AG09309 (cell line): ENCODE measurements around the gene SCAND1.
"Not testable (repeated sequence)": the region's sequence is repeated elsewhere in the genome, so short reads cannot be mapped to it uniquely, and the experiment has no call there.

Source experiments
- DNase-seq: peaks from one replicate; pipeline ENCODE4 v3.0.0-alpha.2; 2010; ENCODE audit warnings: low read depth
- H3K4me3 ChIP-seq: 2 replicates; pipeline ENCODE4 v1.5.1; 2011; ENCODE audit warnings: mild to moderate bottlenecking, low read depth, low read length, moderate library complexity; ENCODE audit not compliant: control insufficient read depth
- CTCF ChIP-seq: IDR thresholded peaks from 2 replicates; pipeline ENCODE4 v1.5.1; 2011; ENCODE audit warnings: mild to moderate bottlenecking, low read depth, low read length, inconsistent platforms; ENCODE audit not compliant: insufficient read depth, control insufficient read depth; ENCODE audit errors: missing control alignments

Gene SCAND1

GRCh38 chr20:35952480-35953386 is 1.6 kb downstream of the SCAND1 start:
- no peak for TF ChIP-seq CTCF
- peak overlapping the region; percentile 91 for H3K4me3 ChIP-seq
- DNase-seq = no peak

GRCh38 chr20:35952080-35952479 is 2.2 kb downstream of the SCAND1 start:
- H3K4me3 ChIP-seq, DNase-seq: not testable (repeated sequence)

- no peak for DNase-seq
- TF ChIP-seq CTCF = no peak
Observed at GRCh38 chr20:35950093-35950492, 4.2 kb downstream of the SCAND1 start.

GRCh38 chr20:35947907-35948306 is 6.4 kb downstream of the SCAND1 start:
- H3K4me3 ChIP-seq = no peak overlapping the region
- DNase-seq = no peak
- TF ChIP-seq CTCF = no peak

More at GRCh38 chr20:35950093-35950492, 4.2 kb downstream of the SCAND1 start:
- no peak overlapping the region for H3K4me3 ChIP-seq

- H3K4me3 ChIP-seq = no peak overlapping the region
- no peak for DNase-seq
- TF ChIP-seq CTCF = peak; percentile 52
Observed at GRCh38 chr20:35947489-35947888, 6.8 kb downstream of the SCAND1 start.

- TF ChIP-seq CTCF = no peak
- no peak overlapping the region for H3K4me3 ChIP-seq
- DNase-seq = no peak
Observed at GRCh38 chr20:35942243-35942642, 12.1 kb downstream of the SCAND1 start.

- no peak overlapping the region for H3K4me3 ChIP-seq
- TF ChIP-seq CTCF = no peak
- DNase-seq = no peak
Observed at GRCh38 chr20:35941620-35942019, 12.7 kb downstream of the SCAND1 start.
